Central memory CD4-positive, alpha-beta T cell (primary cell): Measurements from ENCODE around the gene SPAG17.
A peak's percentile ranks its signal among the peaks of the same experiment; 100 is the strongest.
"Not testable (repeated sequence)": the region's sequence is repeated elsewhere in the genome, so short reads cannot be mapped to it uniquely, and the experiment has no call there.

ENCODE experiments used
- DNase-seq: peaks from one replicate; pipeline ENCODE4 v3.0.0; 2022

Gene SPAG17

GRCh38 chr1:117964290-117965038, 220.6 kb downstream of the SPAG17 start:
- DNase-seq, result no peak

- no peak for DNase-seq
These were observed 225.7 kb downstream of the SPAG17 start for GRCh38 chr1:117959364-117959763.

DNA sequence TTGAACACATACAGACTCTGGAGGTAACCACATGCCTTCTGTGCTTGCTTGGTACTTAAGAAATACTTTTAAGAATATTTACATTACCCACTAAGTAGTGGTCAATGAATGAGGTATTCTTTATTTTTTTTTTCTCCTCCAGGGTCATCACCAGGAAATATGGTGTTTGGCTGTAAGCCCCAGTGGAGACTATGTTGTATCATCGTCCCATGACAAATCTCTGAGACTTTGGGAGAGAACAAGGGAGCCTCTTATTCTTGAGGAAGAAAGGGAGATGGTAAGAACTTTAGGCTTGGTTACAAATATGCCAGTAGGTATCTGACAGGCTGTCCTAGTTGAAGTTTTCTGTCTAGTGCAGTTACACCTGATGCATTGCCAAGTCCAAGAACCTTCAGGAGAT, 232.6 kb downstream of the SPAG17 start:
- no peak for DNase-seq

DNA sequence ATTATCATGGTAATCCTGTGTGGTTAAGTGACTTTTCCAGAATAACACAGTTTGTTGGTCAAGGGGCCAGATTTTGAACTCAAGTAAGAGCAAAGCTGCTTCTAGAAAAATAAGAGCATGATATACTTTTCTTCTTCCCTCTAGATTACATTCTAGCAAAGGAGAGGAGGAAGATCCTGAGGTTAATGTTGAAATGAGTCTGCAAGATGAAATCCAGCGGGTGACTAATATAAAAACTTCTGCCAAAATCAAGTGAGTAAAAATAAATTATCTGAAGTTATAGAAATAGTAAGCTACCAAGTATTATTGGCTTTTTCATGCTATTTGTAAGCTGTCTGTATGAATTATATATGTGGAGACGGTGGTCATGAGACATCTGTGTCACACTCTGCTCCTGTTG, 242.7 kb downstream of the SPAG17 start:
- no peak for DNase-seq

- no peak for DNase-seq
These were observed 251.3 kb downstream of the SPAG17 start for GRCh38 chr1:117933769-117934168.

DNA sequence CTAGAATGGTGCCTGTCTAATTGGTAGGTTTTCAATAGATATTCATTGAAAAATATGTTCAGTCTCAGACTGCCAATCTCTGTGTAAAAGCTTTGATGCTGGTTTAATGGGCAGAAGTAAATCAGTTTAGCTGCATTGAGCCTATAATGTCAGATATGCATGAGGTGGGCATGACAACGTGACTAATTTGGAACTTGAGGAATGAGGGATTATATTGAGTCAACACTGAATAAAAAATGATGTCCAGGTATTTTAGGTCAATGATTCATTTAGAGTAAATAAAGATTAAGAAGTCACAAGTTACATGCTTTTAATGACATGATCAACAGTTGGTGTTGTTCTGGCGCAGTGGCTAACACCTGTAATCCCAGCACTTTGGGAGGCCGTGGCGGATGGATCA, 252.5 kb downstream of the SPAG17 start:
- no peak for DNase-seq

GRCh38 chr1:117930484-117930883, 254.5 kb downstream of the SPAG17 start:
- no peak for DNase-seq

DNA sequence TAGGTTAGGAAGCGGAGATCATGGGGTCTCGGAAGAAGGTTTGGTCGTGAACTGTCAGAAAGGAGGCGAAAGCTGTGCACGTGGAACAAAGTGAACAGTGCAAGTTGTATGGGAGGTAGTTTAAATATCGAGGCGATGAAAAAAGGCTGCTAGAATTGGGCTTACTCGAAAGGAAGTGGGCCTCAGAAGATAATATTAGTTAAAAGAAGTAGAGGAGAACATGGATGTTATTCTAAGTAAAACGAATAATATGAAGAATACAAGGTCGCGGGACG, 254.9 kb downstream of the SPAG17 start:
- DNase-seq, result no peak

DNA sequence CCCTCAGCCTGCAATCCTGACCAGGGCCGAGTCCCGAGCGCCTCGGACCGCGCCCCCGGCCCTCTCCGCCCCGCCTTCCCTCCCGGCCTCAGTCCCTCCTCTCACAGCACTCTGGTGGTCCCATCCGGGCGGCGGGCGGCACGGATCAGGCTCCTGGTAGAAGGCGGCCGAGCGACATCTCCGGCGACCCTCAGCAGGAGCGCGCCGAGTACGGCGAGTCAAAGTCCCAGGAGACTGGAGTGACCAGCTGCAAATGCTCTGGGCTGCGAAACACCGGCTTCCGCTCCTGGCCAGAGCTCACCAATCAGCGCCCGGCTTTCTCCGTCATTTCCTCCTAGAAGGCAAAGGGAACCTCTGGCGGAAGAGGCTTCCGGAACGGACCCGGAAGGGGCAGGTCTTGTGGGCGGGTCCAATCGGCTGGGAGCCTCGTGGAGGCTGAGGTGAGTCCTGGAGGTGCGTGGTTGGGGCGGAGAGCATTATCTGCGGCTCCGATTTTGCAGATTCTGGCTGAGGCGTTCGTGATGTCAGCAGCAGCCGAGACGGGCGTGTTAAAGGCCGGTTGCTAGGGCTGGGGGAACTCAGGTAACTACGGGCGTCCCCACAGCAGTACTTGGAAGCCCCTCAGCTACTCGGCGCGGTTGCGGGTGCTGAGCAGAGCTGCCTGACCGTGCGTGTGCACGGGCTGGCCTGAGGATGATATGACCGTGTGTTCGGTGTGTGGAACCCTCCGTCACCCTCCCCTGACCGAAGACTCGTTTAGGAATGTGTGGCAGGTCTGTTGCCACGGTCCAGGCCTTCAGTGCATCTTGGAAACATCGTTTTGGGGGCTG, 255.5 kb downstream of the SPAG17 start, which contains the start of the genes GDAP2 and WDR3:
Gene GDAP2, minus strand, starts transcription at position 279 of the 830 bp plus-strand sequence. CDS start 9,264 bp downstream, outside the sequence.
Gene WDR3, plus strand, starts transcription at position 397 of the 830 bp plus-strand sequence. CDS start 3,581 bp downstream, outside the sequence.
- peak; percentile 96 for DNase-seq

DNA sequence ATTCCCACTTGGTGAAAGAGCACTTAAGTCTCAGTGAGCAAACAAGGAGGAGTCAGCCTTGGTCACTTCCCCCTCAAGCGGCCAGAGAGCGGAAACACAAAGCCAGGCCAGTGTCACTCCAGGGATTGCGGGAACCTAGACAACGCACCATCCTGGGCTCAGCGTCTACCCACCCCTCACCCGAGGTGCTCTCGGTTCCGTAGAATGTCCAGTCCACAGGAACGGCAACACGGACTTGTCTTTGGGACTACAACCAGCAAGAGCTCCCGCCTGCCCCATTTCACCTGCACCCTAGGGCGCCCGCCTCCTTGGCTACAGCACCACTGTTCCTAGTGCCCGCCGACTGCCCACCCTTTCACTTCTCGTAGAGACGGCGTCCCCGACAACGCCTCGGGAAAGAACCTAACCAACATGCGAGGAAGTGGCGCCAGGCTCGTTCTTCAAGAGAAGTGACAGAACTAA, 256.1 kb downstream of the SPAG17 start:
- peak; percentile 59 for DNase-seq

GRCh38 chr1:117925981-117926380, 259.0 kb downstream of the SPAG17 start:
- no peak for DNase-seq

DNA sequence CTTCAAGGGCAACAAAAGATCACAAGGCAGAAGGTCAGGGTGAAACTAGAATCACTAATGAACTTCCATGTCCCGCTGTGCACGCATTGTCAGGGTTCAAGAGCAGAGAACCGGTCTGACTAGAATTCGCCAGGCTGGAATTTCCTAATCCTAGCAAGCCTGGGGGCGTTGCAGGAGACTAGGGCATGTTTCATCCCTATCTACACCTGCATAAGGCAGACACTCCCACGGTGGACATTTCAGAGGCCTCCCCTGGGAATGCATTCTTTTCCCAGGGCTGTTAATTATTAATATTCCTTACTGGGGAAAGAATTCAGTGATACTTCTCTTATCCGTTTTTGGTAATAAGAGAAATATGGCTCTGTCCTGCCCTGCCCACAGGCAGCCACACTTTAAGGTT, 262.3 kb downstream of the SPAG17 start:
- not testable (repeated sequence) for DNase-seq

- DNase-seq, result no peak
These were observed 263.0 kb downstream of the SPAG17 start for GRCh38 chr1:117921991-117922390.

- no peak for DNase-seq
These were observed 265.7 kb downstream of the SPAG17 start for GRCh38 chr1:117919376-117919775.

DNA sequence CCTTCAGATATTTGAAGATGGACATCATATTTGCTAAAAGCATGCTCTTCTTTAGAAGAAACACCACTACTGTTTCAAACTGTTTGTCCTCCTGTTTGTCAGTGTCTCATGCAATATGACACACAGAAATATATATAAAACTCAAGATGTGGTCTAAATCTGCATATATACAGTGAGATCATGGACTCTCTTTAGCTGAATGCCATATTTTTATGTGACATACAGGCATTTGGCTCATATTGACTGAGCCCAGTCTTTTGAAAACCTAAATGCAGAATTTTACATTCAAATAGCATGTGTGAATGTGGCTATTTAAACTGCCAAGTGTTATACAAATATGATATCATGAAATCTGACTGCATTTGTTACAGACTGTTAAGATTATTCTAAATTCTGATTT, 274.0 kb downstream of the SPAG17 start:
- no peak for DNase-seq

DNA sequence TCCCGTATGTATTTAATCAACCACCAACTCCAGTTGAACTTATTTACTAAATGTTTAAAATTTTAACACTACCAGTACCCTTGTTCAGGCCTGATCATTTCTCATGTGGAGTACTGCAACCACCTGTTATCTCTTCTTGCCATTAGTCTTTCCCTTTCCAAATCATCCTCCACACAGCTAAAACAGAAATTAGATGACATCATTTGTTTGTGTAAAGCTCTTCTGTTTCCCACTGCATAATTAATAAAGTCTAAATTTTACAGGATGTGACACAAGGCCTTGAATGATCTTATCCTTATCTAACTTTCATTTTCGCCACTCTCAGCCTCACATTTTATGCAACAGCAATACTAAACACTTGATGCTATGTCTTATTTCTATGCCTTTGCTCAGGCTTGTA, 280.0 kb downstream of the SPAG17 start:
- DNase-seq, result no peak

DNA sequence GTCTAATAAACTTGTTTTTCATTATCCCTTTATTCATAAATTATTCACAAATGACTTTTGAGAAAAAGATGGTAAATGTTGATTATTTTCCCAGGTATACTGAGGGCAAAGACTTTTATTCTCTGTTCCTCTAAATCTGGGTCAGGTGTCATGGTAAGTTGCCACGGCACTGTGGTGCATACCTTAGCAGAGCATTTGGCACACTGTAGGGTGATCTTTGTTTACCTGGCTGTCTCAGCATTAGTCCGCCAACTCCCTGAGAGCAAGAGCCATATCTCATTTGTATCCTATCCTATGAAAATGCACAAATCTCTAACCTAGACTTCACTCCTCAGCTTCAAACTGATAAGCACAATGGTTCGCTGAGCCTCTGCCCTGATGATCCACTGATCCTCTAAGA, 280.5 kb downstream of the SPAG17 start:
- DNase-seq, result no peak
